ENCODE data around the gene TSPAN3. TPM values are rescaled to one million over a fixed set of nuclear protein-coding genes. Genes with fewer than 3 reads are reported as not detected.
A peak's percentile ranks its signal among the peaks of the same experiment; 100 is the strongest.

Gene TSPAN3
- total RNA-seq, 1 donor from 2014 or later: 288 TPM

GRCh38 chr15:77028451-77029165 lies 42.3 kb downstream of the TSPAN3 start:
- DNase-seq (ENCODE audit: extremely low spot score, unreplicated experiment): peak; percentile 64
- TF ChIP-seq CTCF (conservative IDR thresholded peaks at IDR 0.05): no peak
- Mint-ChIP-seq H3K4me3 (no peak overlapping the region), H3K27me3 (peaks cover 5% of the 10 kb centered on the region), H3K27ac (no peak overlapping the region), H3K4me1 (ENCODE audit: unreplicated experiment) (no peaks in the 10 kb centered on the region), H3K36me3 (no peaks in the 10 kb centered on the region), H3K9me3 (no peaks in the 10 kb centered on the region)

- Mint-ChIP-seq H3K36me3 (no peaks in the 10 kb centered on the region), H3K27ac (no peak overlapping the region), H3K9me3 (no peaks in the 10 kb centered on the region), H3K4me3 (no peak overlapping the region), H3K4me1 (ENCODE audit: unreplicated experiment) (no peaks in the 10 kb centered on the region), H3K27me3 (peaks cover 9% of the 10 kb centered on the region)
- no peak for TF ChIP-seq CTCF (conservative IDR thresholded peaks at IDR 0.05)
- peak; percentile 67 for DNase-seq (ENCODE audit: extremely low spot score, unreplicated experiment)
Measured at GRCh38 chr15:77027697-77028450, 43.0 kb downstream of the TSPAN3 start.

GRCh38 chr15:77027111-77027696 lies 43.7 kb downstream of the TSPAN3 start:
- Mint-ChIP-seq H3K36me3 (no peaks in the 10 kb centered on the region), H3K27ac (peak overlapping the region; percentile 42), H3K9me3 (no peaks in the 10 kb centered on the region), H3K4me1 (ENCODE audit: unreplicated experiment) (peaks cover 2% of the 10 kb centered on the region), H3K4me3 (no peak overlapping the region), H3K27me3 (peaks cover 12% of the 10 kb centered on the region)
- DNase-seq (ENCODE audit: extremely low spot score, unreplicated experiment): peak; percentile 49
- TF ChIP-seq CTCF (conservative IDR thresholded peaks at IDR 0.05): no peak

DNA sequence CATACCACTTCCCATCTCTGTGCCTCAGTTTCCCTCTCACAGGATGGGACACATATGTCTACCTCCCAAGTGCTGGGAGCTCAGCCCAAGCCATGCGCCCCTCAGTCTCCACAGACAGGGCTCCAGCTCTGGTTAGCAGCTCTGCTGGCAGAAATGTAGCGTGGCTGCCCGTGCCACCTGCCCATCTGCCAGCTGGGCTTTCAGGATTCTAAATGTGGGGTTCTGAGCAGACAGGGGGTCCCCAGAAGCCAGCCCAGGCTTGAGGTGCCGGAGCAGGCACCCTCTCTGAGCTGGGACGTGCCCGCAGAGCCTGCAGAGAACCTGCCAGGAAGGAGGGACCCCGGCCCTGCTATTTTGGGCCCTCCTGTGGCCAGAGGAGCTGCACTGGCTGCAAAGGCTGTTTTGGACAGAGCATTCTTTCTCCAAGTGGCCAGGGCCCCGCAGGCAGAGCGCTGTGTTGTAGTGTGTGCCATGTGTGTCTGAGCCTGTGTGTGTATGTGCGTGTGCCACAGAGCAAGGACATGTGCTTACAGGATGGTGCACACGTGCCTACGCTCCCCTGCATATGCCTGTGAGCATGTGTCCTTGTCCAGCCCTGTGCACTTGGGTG lies 44.3 kb downstream of the TSPAN3 start:
- no peak overlapping the region for H3K4me3 Mint-ChIP-seq
- H3K27me3 Mint-ChIP-seq: peaks cover 13% of the 10 kb centered on the region
- peak overlapping the region; percentile 42 for H3K27ac Mint-ChIP-seq

More for the DNA sequence above, 44.3 kb downstream of the TSPAN3 start:
- peak; percentile 64 for DNase-seq (ENCODE audit: extremely low spot score, unreplicated experiment)
- Mint-ChIP-seq H3K4me1 (ENCODE audit: unreplicated experiment) (peaks cover 4% of the 10 kb centered on the region), H3K9me3 (no peaks in the 10 kb centered on the region), H3K36me3 (no peaks in the 10 kb centered on the region)
- TF ChIP-seq CTCF (conservative IDR thresholded peaks at IDR 0.05): no peak
